ENCODE measurements around the gene UNC13D.

DNA sequence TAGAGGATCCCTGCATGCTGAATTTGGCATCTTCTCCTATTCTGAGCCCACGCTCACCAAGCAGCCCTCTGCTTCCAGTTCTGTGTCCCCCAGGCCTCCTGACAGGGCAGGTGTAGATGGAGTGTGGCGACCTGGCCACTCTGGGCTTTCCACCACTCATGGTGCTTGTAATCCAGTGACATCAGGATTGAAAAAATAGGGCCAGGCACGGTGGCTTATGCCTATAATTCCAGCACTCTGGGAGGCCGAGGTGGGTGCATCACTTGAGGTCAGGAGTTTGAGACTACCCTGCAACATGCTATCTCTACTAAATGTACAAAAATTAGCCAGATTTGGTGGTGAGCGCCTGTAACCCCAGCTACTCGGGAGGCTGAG lies 30.2 kb downstream of the UNC13D start:
- TF ChIP-seq, protein P1, sequence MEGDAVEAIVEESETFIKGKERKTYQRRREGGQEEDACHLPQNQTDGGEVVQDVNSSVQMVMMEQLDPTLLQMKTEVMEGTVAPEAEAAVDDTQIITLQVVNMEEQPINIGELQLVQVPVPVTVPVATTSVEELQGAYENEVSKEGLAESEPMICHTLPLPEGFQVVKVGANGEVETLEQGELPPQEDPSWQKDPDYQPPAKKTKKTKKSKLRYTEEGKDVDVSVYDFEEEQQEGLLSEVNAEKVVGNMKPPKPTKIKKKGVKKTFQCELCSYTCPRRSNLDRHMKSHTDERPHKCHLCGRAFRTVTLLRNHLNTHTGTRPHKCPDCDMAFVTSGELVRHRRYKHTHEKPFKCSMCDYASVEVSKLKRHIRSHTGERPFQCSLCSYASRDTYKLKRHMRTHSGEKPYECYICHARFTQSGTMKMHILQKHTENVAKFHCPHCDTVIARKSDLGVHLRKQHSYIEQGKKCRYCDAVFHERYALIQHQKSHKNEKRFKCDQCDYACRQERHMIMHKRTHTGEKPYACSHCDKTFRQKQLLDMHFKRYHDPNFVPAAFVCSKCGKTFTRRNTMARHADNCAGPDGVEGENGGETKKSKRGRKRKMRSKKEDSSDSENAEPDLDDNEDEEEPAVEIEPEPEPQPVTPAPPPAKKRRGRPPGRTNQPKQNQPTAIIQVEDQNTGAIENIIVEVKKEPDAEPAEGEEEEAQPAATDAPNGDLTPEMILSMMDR (IDR thresholded peaks at IDR 0.05) = no peak
- no peak for TF ChIP-seq POLR2A (IDR thresholded peaks at IDR 0.05)
